HEK293T (cell line): ENCODE measurements around the gene BRD3.

ENCODE experiments used
- ARNT ChIP-seq: fragments of 450-650 bp; IDR thresholded peaks from 2 replicates; pipeline ENCODE4 v1.6.1; 2017; ENCODE audit warnings: mild to moderate bottlenecking
- BHLHE40 ChIP-seq: fragments of 450-650 bp; IDR thresholded peaks from 2 replicates; pipeline ENCODE4 v1.6.1; 2016; ENCODE audit warnings: mild to moderate bottlenecking, moderate library complexity, borderline replicate concordance
- CTBP1 ChIP-seq: fragments of 450-650 bp; IDR thresholded peaks from 2 replicates; pipeline ENCODE4 v1.6.1; 2016; ENCODE audit warnings: borderline replicate concordance
- ELF4 ChIP-seq: fragments of 450-650 bp; IDR thresholded peaks from 2 replicates; pipeline ENCODE4 v1.6.1; 2017; ENCODE audit warnings: antibody characterized with exemption
- FOXA1 ChIP-seq: fragments of 450-650 bp; IDR thresholded peaks from 2 replicates; pipeline ENCODE4 v1.6.1; 2016; ENCODE audit warnings: mild to moderate bottlenecking
- FOXK2 ChIP-seq: fragments of 450-650 bp; IDR thresholded peaks from 2 replicates; pipeline ENCODE4 v1.6.1; 2016; ENCODE audit warnings: mild to moderate bottlenecking
- FOXM1 ChIP-seq: fragments of 450-650 bp; IDR thresholded peaks from 2 replicates; pipeline ENCODE4 v1.6.1; 2017; ENCODE audit warnings: mild to moderate bottlenecking, borderline replicate concordance
- L3MBTL2 ChIP-seq: fragments of 450-650 bp; conservative IDR thresholded peaks from 2 replicates; pipeline ENCODE4 v1.6.1; 2016; ENCODE audit warnings: mild to moderate bottlenecking
- NFRKB ChIP-seq: fragments of 450-650 bp; IDR thresholded peaks from 2 replicates; pipeline ENCODE4 v1.6.1; 2016; ENCODE audit warnings: mild to moderate bottlenecking, moderate library complexity
- PKNOX1 ChIP-seq: fragments of 450-650 bp; IDR thresholded peaks from 2 replicates; pipeline ENCODE4 v1.6.1; 2016
- SP1 ChIP-seq: fragments of 450-650 bp; IDR thresholded peaks from 2 replicates; pipeline ENCODE4 v1.6.1; 2017
- SUZ12 ChIP-seq: fragments of 450-650 bp; IDR thresholded peaks from 2 replicates; pipeline ENCODE4 v1.6.1; 2016; ENCODE audit warnings: mild to moderate bottlenecking
- ZNF384 ChIP-seq: fragments of 450-650 bp; IDR thresholded peaks from 2 replicates; pipeline ENCODE4 v1.6.1; 2016

GRCh38 chr9:133991964-133992779 lies 75.7 kb downstream of the BRD3 start, which contains the start of gene VAV2:
- no peak for TF ChIP-seq SP1
- no peak for TF ChIP-seq ARNT
- TF ChIP-seq BHLHE40, result no peak
- no peak for TF ChIP-seq FOXK2
- TF ChIP-seq ELF4, result no peak
- no peak for TF ChIP-seq PKNOX1
- no peak for TF ChIP-seq SUZ12
- 0 out of 2 replicates have a peak, but pooled peaks have one; percentile 37 for TF ChIP-seq FOXM1
- TF ChIP-seq NFRKB, result no peak
- no peak for TF ChIP-seq CTBP1
- TF ChIP-seq L3MBTL2, result no peak
- TF ChIP-seq ZNF384, result no peak
- no peak for TF ChIP-seq FOXA1
